Measurements from ENCODE around the gene ACOT8.
"Not testable (repeated sequence)": the region's sequence is repeated elsewhere in the genome, so short reads cannot be mapped to it uniquely, and the experiment has no call there.

Gene ACOT8

DNA sequence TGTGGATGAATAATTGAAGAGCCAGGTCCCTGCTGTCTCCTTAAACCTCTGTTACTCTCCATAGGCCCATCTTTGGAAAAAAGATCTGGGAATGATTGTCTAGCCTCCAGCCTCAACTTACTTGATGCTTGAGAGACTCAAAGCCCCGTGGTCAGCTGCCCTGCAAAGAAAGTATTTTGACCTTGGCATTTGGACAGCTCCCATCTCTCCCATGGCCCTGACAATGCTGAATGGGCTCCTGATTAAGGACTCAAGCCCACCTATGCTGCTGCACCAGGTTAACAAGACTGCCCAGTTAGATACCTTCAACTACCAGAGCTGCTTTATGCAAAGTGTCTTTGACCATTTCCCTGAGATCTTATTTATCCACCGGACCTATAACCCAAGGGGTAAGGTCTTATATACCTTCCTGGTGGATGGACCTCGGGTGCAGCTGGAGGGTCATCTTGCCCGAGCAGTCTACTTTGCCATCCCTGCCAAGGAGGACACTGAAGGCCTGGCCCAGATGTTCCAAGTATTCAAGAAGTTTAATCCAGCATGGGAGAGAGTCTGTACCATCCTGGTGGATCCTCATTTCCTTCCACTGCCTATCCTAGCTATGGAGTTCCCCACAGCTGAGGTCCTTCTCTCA lies 25.4 kb upstream of the ACOT8 start:
- Histone ChIP-seq H3K4me1 (ENCODE audit: control insufficient read depth in 1 of 2, insufficient read depth in 1 of 2, low read depth in 1 of 2, low read length in 1 of 2) (peaks cover 8 to 12% of the 10 kb centered on the region in 2 experiments), H3K27ac (peak overlapping the region; percentile 10), H3K27me3 (no peaks in the 10 kb centered on the region), H3K36me3 (peaks cover 40% of the 10 kb centered on the region), H3K9me3 (no peaks in the 10 kb centered on the region), H3K4me3 (ENCODE audit: low read depth in 1 of 2, low read length in 1 of 2) (no peak overlapping the region)
- TF ChIP-seq, protein P1, sequence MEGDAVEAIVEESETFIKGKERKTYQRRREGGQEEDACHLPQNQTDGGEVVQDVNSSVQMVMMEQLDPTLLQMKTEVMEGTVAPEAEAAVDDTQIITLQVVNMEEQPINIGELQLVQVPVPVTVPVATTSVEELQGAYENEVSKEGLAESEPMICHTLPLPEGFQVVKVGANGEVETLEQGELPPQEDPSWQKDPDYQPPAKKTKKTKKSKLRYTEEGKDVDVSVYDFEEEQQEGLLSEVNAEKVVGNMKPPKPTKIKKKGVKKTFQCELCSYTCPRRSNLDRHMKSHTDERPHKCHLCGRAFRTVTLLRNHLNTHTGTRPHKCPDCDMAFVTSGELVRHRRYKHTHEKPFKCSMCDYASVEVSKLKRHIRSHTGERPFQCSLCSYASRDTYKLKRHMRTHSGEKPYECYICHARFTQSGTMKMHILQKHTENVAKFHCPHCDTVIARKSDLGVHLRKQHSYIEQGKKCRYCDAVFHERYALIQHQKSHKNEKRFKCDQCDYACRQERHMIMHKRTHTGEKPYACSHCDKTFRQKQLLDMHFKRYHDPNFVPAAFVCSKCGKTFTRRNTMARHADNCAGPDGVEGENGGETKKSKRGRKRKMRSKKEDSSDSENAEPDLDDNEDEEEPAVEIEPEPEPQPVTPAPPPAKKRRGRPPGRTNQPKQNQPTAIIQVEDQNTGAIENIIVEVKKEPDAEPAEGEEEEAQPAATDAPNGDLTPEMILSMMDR (IDR thresholded peaks at IDR 0.05) = no peak

DNA sequence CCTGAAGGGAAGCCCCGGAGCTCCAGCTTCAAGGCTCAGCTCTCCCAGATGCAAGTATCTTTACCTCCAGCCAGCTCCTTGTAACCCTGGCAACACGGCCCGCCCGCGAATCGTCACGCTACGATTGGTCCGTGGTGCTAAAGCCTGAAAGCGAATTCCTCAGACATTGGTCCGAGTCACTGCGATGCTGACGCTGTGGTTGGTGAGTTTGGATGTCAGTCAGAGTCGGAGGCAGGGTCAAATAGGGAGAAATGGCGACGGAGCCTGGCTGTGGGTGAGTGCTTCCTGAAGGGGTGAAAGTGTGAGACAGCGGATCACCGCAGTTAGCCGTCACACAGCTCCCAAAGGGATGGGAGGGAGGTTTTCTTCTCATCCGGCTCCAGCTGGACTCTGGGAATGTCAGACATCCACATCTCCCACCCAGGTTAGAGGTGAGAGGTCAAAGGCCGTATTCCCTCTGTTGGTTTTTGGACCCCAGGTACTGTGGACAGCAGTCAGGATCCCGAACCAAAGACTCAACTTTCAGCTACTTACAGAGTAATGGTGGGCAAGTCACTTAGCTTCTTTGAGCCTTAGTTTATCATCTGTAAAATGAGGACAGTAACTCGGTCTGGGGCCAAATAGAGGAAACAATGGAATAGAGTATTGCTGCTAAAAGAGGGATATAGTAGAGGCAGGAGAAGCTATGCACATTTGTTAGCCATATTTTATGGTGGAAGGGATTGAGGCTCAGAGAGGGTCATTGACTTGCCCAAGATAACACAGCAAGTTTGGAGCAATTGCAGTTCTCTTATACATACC lies 24.0 kb upstream of the ACOT8 start, which contains the start of gene ZSWIM1:
Gene ZSWIM1 (plus strand): TSS at position 240 of the 801 bp plus-strand sequence. CDS start 1,366 bp downstream, outside the sequence.
- Histone ChIP-seq H3K4me3 (ENCODE audit: low read depth in 1 of 2, low read length in 1 of 2) (peak within 1 kb of the TSS; percentile 69 to 92), H3K27ac (peak within 1 kb of the TSS; percentile 83), H3K27me3 (no peaks in the 10 kb centered on the region), H3K4me1 (ENCODE audit: control insufficient read depth in 1 of 2, insufficient read depth in 1 of 2, low read depth in 1 of 2, low read length in 1 of 2) (peaks cover 8 to 12% of the 10 kb centered on the region in 2 experiments), H3K9me3 (no peaks in the 10 kb centered on the region), H3K36me3 (peaks cover 43% of the 10 kb centered on the region)
- TF ChIP-seq, protein P1 (IDR thresholded peaks at IDR 0.05) = no peak

DNA sequence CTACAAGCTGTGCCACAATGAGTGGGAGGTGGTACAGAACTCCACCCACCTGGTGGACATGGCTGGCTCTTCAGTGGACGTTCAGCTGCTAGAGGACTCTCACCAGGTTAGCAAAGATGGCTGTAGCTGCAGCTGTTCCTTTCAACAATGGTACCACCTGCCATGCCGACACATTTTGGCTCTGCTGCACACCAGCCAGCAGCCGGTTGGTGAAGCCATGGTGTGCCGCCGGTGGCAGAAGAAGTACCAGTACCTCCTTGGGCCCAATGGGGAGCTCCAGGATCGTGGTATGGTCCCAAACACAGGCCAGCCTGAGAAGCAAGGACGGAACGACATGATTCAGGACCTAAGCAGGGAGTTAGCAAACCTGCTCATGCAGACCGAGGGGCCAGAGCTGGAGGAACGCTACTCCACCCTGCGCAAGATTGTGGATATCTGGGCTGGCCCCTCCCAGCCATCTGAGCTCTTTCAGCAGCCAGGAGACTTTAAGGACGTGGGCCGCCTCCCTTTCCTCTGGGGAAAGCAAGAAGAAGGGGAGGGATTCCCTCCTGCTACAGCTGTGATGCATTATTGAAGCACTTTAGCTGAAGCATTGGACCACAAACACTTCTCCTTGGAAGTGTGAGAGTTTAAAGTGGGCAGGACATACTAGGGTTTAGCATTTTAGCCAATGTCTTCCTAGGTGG lies 21.0 kb upstream of the ACOT8 start:
- peaks cover 35% of the 10 kb centered on the region for H3K36me3 ChIP-seq
- TF ChIP-seq, protein P1 (IDR thresholded peaks at IDR 0.05) = no peak
- peaks cover 8 to 12% of the 10 kb centered on the region in 2 experiments for H3K4me1 ChIP-seq (ENCODE audit: control insufficient read depth in 1 of 2, insufficient read depth in 1 of 2, low read depth in 1 of 2, low read length in 1 of 2)
- H3K4me3 ChIP-seq (ENCODE audit: low read depth in 1 of 2, low read length in 1 of 2) = no peak overlapping the region
- no peaks in the 10 kb centered on the region for H3K27me3 ChIP-seq
- no peaks in the 10 kb centered on the region for H3K9me3 ChIP-seq
- no peak overlapping the region for H3K27ac ChIP-seq

DNA sequence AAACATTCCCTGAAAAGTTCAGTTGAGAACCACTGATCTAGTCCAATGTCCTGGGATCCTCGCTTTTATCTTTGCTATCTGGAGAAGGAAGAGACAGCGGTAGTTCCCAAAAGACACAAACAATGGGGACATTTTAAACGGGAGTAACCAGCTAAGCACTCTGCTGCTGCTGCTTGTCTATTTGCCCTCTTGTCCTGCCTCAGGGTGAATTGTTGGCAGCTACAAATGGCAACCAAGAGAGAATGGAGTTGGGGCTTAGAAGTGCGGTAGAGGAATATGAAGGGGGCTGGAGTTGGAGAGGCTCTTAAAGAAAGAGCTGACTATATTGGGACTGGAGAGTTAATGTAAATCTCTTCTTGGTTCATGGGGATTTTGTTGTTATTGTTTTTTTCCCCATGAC lies 17.4 kb upstream of the ACOT8 start:
- H3K4me3 ChIP-seq (ENCODE audit: low read depth in 1 of 2, low read length in 1 of 2) = no peak overlapping the region
- no peaks in the 10 kb centered on the region for H3K27me3 ChIP-seq
- H3K4me1 ChIP-seq (ENCODE audit: control insufficient read depth in 1 of 2, insufficient read depth in 1 of 2, low read depth in 1 of 2, low read length in 1 of 2) = no peaks in the 10 kb centered on the region
- H3K27ac ChIP-seq = no peak overlapping the region
- no peaks in the 10 kb centered on the region for H3K9me3 ChIP-seq
- peaks cover 30% of the 10 kb centered on the region for H3K36me3 ChIP-seq
- TF ChIP-seq, protein P1 (IDR thresholded peaks at IDR 0.05) = no peak

DNA sequence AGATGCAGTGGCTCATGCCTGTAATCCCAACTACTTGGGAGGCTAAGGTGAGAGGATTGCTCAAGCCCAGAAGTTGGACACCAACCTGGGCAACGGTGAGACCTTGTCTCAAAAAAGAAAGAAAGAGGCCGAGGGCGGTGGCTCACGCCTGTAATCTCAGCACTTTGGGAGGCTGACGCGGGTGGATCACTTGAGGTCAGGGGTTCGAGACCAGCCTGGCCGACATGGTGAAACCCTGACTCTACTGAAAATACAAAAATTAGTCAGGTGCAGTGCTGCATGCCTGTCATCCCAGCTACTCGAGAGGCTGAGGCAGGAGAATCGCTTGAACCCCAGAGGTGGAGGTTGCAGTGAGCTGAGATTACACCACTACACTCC lies 16.9 kb upstream of the ACOT8 start:
- H3K4me1 ChIP-seq (ENCODE audit: control insufficient read depth in 1 of 2, insufficient read depth in 1 of 2, low read depth in 1 of 2, low read length in 1 of 2); H3K4me3 ChIP-seq (ENCODE audit: low read depth in 1 of 2, low read length in 1 of 2); H3K27ac ChIP-seq; H3K9me3 ChIP-seq; H3K27me3 ChIP-seq: not testable (repeated sequence)
- peaks cover 30% of the 10 kb centered on the region for H3K36me3 ChIP-seq
